Hepatocyte (in vitro differentiated cells): Measurements from ENCODE around the gene C5orf47.

Source experiments
- CTCF ChIP-seq: fragments of 200-600 bp; sonication (generic); IDR thresholded peaks from 2 replicates; pipeline ENCODE4 v1.5.1; 2016; ENCODE audit warnings: antibody characterized with exemption, mild to moderate bottlenecking; ENCODE audit not compliant: poor library complexity
- EZH2 ChIP-seq: fragments of 200-600 bp; sonication (generic); IDR thresholded peaks from 2 replicates; pipeline ENCODE4 v1.6.1; 2016; ENCODE audit warnings: antibody characterized with exemption, mild to moderate bottlenecking, borderline replicate concordance
- EZH2phosphoT487 ChIP-seq: fragments of 200-600 bp; sonication (generic); IDR thresholded peaks from one replicate; pipeline ENCODE4 v1.6.1; 2018; ENCODE audit warnings: antibody characterized with exemption, mild to moderate bottlenecking, low read depth, moderate library complexity; ENCODE audit not compliant: unreplicated experiment, severe bottlenecking

GRCh38 chr5:173974688-173975239 lies 14.2 kb upstream of the C5orf47 start:
- TF ChIP-seq CTCF: no peak
- TF ChIP-seq EZH2phosphoT487: no peak
- no peak for TF ChIP-seq EZH2
